Activated CD4-positive, alpha-beta T cell treated with anti-CD3 and anti-CD28 coated beads, Interleukin-2, amount 50 U/mL, for 24 hours (primary cell): Measurements from ENCODE around the gene CPED1.
"Not testable (repeated sequence)": the region's sequence is repeated elsewhere in the genome, so short reads cannot be mapped to it uniquely, and the experiment has no call there.

ENCODE experiments used
- DNase-seq, 2 donors: peaks; one replicate each; pipeline ENCODE4 v3.0.0-alpha.2; 2020; ENCODE audit warnings: low read depth in 1 of 2, low spot score in 1 of 2

CPED1 gene

GRCh38 chr7:121235201-121235600 lies 246.7 kb downstream of the CPED1 start:
- no peak for DNase-seq

GRCh38 chr7:121237601-121238000 lies 249.1 kb downstream of the CPED1 start:
- no peak for DNase-seq

- DNase-seq = no peak
Measured at GRCh38 chr7:121244120-121244870, 255.8 kb downstream of the CPED1 start.

- not testable (repeated sequence) for DNase-seq
Measured at GRCh38 chr7:121251367-121251766, 262.9 kb downstream of the CPED1 start.

- DNase-seq = not testable (repeated sequence)
Measured at GRCh38 chr7:121252523-121253235, 264.2 kb downstream of the CPED1 start.

GRCh38 chr7:121259826-121260225 lies 271.3 kb downstream of the CPED1 start:
- no peak for DNase-seq

GRCh38 chr7:121261207-121261884 lies 272.8 kb downstream of the CPED1 start:
- no peak for DNase-seq

- DNase-seq = no peak
Measured at GRCh38 chr7:121262221-121262620, 273.7 kb downstream of the CPED1 start.

- no peak for DNase-seq
Measured at GRCh38 chr7:121262969-121263368, 274.5 kb downstream of the CPED1 start.

- DNase-seq = no peak
Measured at GRCh38 chr7:121266307-121266894, 277.9 kb downstream of the CPED1 start.

- no peak for DNase-seq
Measured at GRCh38 chr7:121267612-121268011, 279.1 kb downstream of the CPED1 start.

- DNase-seq = no peak
Measured at GRCh38 chr7:121269798-121270197, 281.3 kb downstream of the CPED1 start.

GRCh38 chr7:121271098-121271497 lies 282.6 kb downstream of the CPED1 start:
- no peak for DNase-seq

- DNase-seq = no peak
Measured at GRCh38 chr7:121271916-121272315, 283.4 kb downstream of the CPED1 start.

GRCh38 chr7:121272676-121273075 lies 284.2 kb downstream of the CPED1 start:
- no peak for DNase-seq

GRCh38 chr7:121273467-121274167 lies 285.1 kb downstream of the CPED1 start:
- no peak for DNase-seq

GRCh38 chr7:121274467-121274866 lies 286.0 kb downstream of the CPED1 start:
- no peak for DNase-seq

- DNase-seq = no peak
Measured at GRCh38 chr7:121275204-121275603, 286.7 kb downstream of the CPED1 start.

- DNase-seq = no peak
Measured at GRCh38 chr7:121276313-121276712, 287.8 kb downstream of the CPED1 start.

- no peak for DNase-seq
Measured at GRCh38 chr7:121278120-121279021, 289.9 kb downstream of the CPED1 start.
